Peyer's patch (tissue), 4 donors: Measurements from ENCODE around the gene PIPOX.

Source experiments
- CTCF ChIP-seq, 6 experiments: fragments of 450-650 bp in 4 of 6; fragments of 200-600 bp in 2 of 6; sonication (generic) in 1 of 6; IDR thresholded peaks; one replicate each; pipeline ENCODE4 v1.5.1; 2017 to 2019; ENCODE audit warnings: antibody characterized with exemption in 6 of 6, mild to moderate bottlenecking in 3 of 6, moderate library complexity in 1 of 6
- POLR2A ChIP-seq, 2 donors: fragments of 450-650 bp; IDR thresholded peaks; one replicate each; pipeline ENCODE4 v1.5.1; 2017; ENCODE audit warnings: antibody characterized with exemption in 2 of 2, mild to moderate bottlenecking in 2 of 2, moderate library complexity in 2 of 2

DNA sequence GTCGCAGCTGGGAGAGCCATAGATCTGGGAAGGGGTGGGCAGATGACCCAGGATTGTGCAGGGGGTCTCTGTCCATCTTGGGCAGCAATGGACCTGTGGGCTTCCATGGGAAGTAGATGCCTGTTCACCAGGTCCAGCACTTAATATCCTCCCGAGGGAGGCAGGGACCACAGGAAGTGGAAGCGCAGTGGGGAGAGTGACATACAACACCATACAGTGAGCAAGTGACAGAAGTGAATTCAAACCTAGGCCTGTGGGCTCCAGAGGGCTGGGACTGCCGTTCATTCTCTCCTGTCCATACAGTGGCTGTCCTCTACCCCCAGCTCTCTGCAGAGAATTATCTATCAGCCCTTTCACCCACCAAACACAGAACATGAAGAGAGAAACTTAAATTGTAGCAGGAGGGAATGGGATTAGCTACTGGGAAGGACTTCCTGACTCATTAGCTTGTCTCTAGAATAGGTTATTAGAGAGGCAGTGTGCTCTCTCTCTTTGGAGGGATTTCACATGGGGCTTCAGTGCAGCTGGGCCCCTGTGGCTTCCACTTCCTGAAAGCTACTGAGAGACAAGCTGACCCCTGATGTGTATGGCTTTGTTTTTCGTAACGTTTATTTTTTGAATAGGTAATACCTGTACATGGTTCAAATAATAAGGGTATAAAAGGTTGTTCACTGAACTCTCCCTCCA, 24.0 kb upstream of the PIPOX start:
- TF ChIP-seq CTCF (IDR thresholded peaks at IDR 0.05) = no peak
- TF ChIP-seq POLR2A (IDR thresholded peaks at IDR 0.05) = no peak
